Lung (tissue), 12 donors: ENCODE measurements around the gene MYOT. TPM values are rescaled to one million over a fixed set of nuclear protein-coding genes. Genes with fewer than 3 reads are reported as not detected.
"Not testable (repeated sequence)": the region's sequence is repeated elsewhere in the genome, so short reads cannot be mapped to it uniquely, and the experiment has no call there.

Experiments
- ATAC-seq: fragments of 200-7000 bp; cut with Tn5 transposase; one replicate; pipeline ENCODE4 v1.9.1; 2020; ENCODE audit warnings: moderate number of reproducible peaks; ENCODE audit not compliant: insufficient read depth, low FRiP score
- DNase-seq, 3 donors: peaks; one replicate each; pipeline ENCODE4 v3.0.0-alpha.2; 2013 to 2017
- H3K27ac ChIP-seq, 2 donors: one replicate each; pipeline ENCODE4 v1.5.1; 2013; ENCODE audit warnings: mild to moderate bottlenecking in 2 of 2, moderate library complexity in 2 of 2, control low read depth in 1 of 2, inconsistent platforms in 1 of 2, low read depth in 1 of 2, low read length in 1 of 2
- H3K27me3 ChIP-seq, 3 donors: one replicate each; pipeline ENCODE4 v1.5.1; 2013; ENCODE audit warnings: low read length in 2 of 3; ENCODE audit not compliant: control insufficient read depth in 3 of 3, insufficient read depth in 3 of 3
- H3K36me3 ChIP-seq, 4 donors: one replicate each; pipeline ENCODE4 v1.5.1; 2013; ENCODE audit warnings: low read length in 4 of 4, mild to moderate bottlenecking in 1 of 4, moderate library complexity in 1 of 4; ENCODE audit not compliant: control insufficient read depth in 4 of 4, insufficient read depth in 4 of 4
- H3K4me1 ChIP-seq, 5 donors: one replicate each; pipeline ENCODE4 v1.5.1; 2013; ENCODE audit warnings: low read length in 5 of 5, mild to moderate bottlenecking in 2 of 5, moderate library complexity in 1 of 5; ENCODE audit not compliant: control insufficient read depth in 5 of 5, insufficient read depth in 5 of 5
- H3K4me3 ChIP-seq: one replicate; pipeline ENCODE4 v1.5.1; 2013; ENCODE audit warnings: mild to moderate bottlenecking, control low read depth, moderate library complexity
- H3K9ac ChIP-seq, 2 donors: one replicate each; pipeline ENCODE4 v1.5.1; 2013; ENCODE audit warnings: low read length in 2 of 2, control low read depth in 1 of 2; ENCODE audit not compliant: insufficient read depth in 1 of 2
- H3K9me3 ChIP-seq, 4 donors: one replicate each; pipeline ENCODE4 v1.5.1; 2013; ENCODE audit warnings: low read length in 3 of 4, mild to moderate bottlenecking in 1 of 4, moderate library complexity in 1 of 4; ENCODE audit not compliant: control insufficient read depth in 4 of 4, insufficient read depth in 3 of 4
- CTCF ChIP-seq: IDR thresholded peaks from 2 replicates; pipeline ENCODE4 v1.5.1; 2012; ENCODE audit warnings: mild to moderate bottlenecking; ENCODE audit errors: control extremely low read depth, extremely low read depth
- WGBS, 2 donors: extraction: QIAGEN DNeasy Blood & Tissue Kit; methylation state at CpG; one replicate each; pipeline ENCODE4 v1.1.7; 2013; 5-methylcytosine and 5-hydroxymethylcytosine counted together
- polyA plus RNA-seq, 2 donors: library from polyadenylated mRNA; stranded (reverse); fragments of 200-250 nt; gene quantifications; one replicate each; pipeline ENCODE4 v1.2.1, GENCODE V29; 2013
- total RNA-seq, 2 donors: library from RNA; depleted of rRNA in 1 of 2; stranded (reverse); fragments of >200 nt in 1 of 2; gene quantifications; one replicate each; pipeline ENCODE4 v1.2.1, GENCODE V29; 2014 to 2021
- donor health status: control.
- donor health status: control.
- donor health status: Bipolar disorder and iron deficiency.
- donor health status: healthy.
- donor health status: DM: yes; HTN: yes; CAD: no.

MYOT gene
- total and polyA plus RNA-seq, 4 donors, result 0.44 to 0.61 (median 0.48) TPM; not detected in 1

- DNase-seq (no peak), ATAC-seq (no peak)
- no peak for TF ChIP-seq CTCF
- 82 to 97% methylated on average over 4 of the region's 4 CpGs for WGBS, 2 donors
- Histone ChIP-seq H3K36me3 (peaks cover 0 to 9% (median under 1%) of the 10 kb centered on the region in 4 donors), H3K9me3 (no peaks in the 10 kb centered on the region), H3K4me3 (no peak overlapping the region), H3K27ac (no peak overlapping the region), H3K9ac (no peak overlapping the region), H3K4me1 (peaks cover 0 to 3% (median 0%) of the 10 kb centered on the region in 5 donors), H3K27me3 (no peaks in the 10 kb centered on the region)
Observed at GRCh38 chr5:137843676-137844299, 23.9 kb upstream of the MYOT start.

GRCh38 chr5:137845472-137845871, 22.2 kb upstream of the MYOT start:
- Histone ChIP-seq H3K9ac (no peak overlapping the region), H3K4me1 (peaks cover 0 to 5% (median 0%) of the 10 kb centered on the region in 5 donors), H3K27me3 (no peaks in the 10 kb centered on the region), H3K4me3 (no peak overlapping the region), H3K27ac (no peak overlapping the region), H3K36me3 (peaks cover 0 to 9% (median under 1%) of the 10 kb centered on the region in 4 donors), H3K9me3 (no peaks in the 10 kb centered on the region)
- ATAC-seq (no peak), DNase-seq (no peak)
- no peak for TF ChIP-seq CTCF

GRCh38 chr5:137847687-137848086, 20.0 kb upstream of the MYOT start:
- Histone ChIP-seq H3K27me3 (no peaks in the 10 kb centered on the region), H3K4me1 (peaks cover 0 to 5% (median 0%) of the 10 kb centered on the region in 5 donors), H3K9me3 (no peaks in the 10 kb centered on the region), H3K27ac (no peak overlapping the region), H3K9ac (no peak overlapping the region), H3K4me3 (no peak overlapping the region), H3K36me3 (peaks cover 0 to 9% (median under 1%) of the 10 kb centered on the region in 4 donors)
- ATAC-seq (no peak), DNase-seq (no peak)
- TF ChIP-seq CTCF, result no peak
- WGBS, 2 donors, result 94% methylated on average over 6 of the region's 6 CpGs

GRCh38 chr5:137853165-137853564, 14.5 kb upstream of the MYOT start:
- not testable (repeated sequence) for DNase-seq, H3K9ac ChIP-seq, ATAC-seq, H3K9me3 ChIP-seq, H3K27me3 ChIP-seq, H3K36me3 ChIP-seq, H3K27ac ChIP-seq, H3K4me3 ChIP-seq
- H3K4me1 ChIP-seq, result peaks cover 0 to 12% (median 0%) of the 10 kb centered on the region in 5 donors
